ENCODE results near the gene CYB5R4. TPM values are rescaled to one million over a fixed set of nuclear protein-coding genes. Genes with fewer than 3 reads are reported as not detected.

The CYB5R4 gene
- total RNA-seq, 1 experiment from 2014 or later, result 24.0 TPM

- Histone ChIP-seq H3K4me3 (replicated peaks in 1 of 2; ENCODE audit: low read depth in 1 of 2, low read length in 2 of 2) (no peak overlapping the region), H3K9me2 (ENCODE audit: insufficient read depth) (no peaks in the 10 kb centered on the region), H3K27ac (ENCODE audit: low read depth, low read length) (no peak overlapping the region), H3K4me2 (ENCODE audit: low read length) (no peak overlapping the region), H3K9ac (ENCODE audit: low read length) (no peak overlapping the region), H3K36me3 (ENCODE audit: control insufficient read depth in 1 of 2, insufficient read depth in 2 of 2, low read length in 2 of 2) (no peaks in the 10 kb centered on the region), H3K9me3 (ENCODE audit: control insufficient read depth in 1 of 2, insufficient read depth in 1 of 2, low read depth in 1 of 2, low read length in 2 of 2) (no peaks in the 10 kb centered on the region), H3K4me1 (ENCODE audit: control insufficient read depth in 1 of 2, insufficient read depth in 2 of 2, low read length in 2 of 2) (no peaks in the 10 kb centered on the region), H3K27me3 (ENCODE audit: insufficient read depth, low read length) (no peaks in the 10 kb centered on the region), H2AFZ (ENCODE audit: low read depth, low read length, poor library complexity, severe bottlenecking) (no peak overlapping the region), H4K20me1 (ENCODE audit: insufficient read depth) (no peaks in the 10 kb centered on the region), H3K79me2 (ENCODE audit: insufficient read depth, low read length) (no peaks in the 10 kb centered on the region)
- CTCF ChIA-PET, result no interaction called here
- intact Hi-C loops (cut with micrococcal nuclease), result no loop called here
- no peak for TF ChIP-seq CTCF (IDR thresholded peaks at IDR 0.05 in 2 of 3, conservative IDR thresholded peaks at IDR 0.05 in 1 of 3; ENCODE audit: borderline replicate concordance in 1 of 3, insufficient read depth in 1 of 3, low read depth in 2 of 3, low read length in 2 of 3)
- no peak for TF ChIP-seq CEBPB (IDR thresholded peaks at IDR 0.05; ENCODE audit: low read depth)
- TF ChIP-seq JUND (IDR thresholded peaks at IDR 0.05), result no peak
- no peak for TF ChIP-seq RAD21 (IDR thresholded peaks at IDR 0.05; ENCODE audit: low read depth)
- no peak for TF ChIP-seq YY1 (IDR thresholded peaks at IDR 0.05; ENCODE audit: extremely low read depth, insufficient replicate concordance, low read depth, low read length)
- TF ChIP-seq ZFX (IDR thresholded peaks at IDR 0.05), result no peak
- no peak for TF ChIP-seq SRF (IDR thresholded peaks at IDR 0.05; ENCODE audit: low read depth)
- no peak for TF ChIP-seq ZBTB33 (IDR thresholded peaks at IDR 0.05; ENCODE audit: extremely low read depth, insufficient replicate concordance, low read length)
- TF ChIP-seq ZNF274 (IDR thresholded peaks at IDR 0.05; ENCODE audit: low read depth, low read length), result no peak
- TF ChIP-seq REST (IDR thresholded peaks at IDR 0.05; ENCODE audit: low read depth), result no peak
- no peak for TF ChIP-seq FOSL1 (IDR thresholded peaks at IDR 0.05; ENCODE audit: low read depth)
- TF ChIP-seq ATF3 (IDR thresholded peaks at IDR 0.05), result no peak
- ATAC-seq (no peak), DNase-seq (ENCODE audit: low read depth, low spot score) (no peak)
- BruUV-seq (replicated peaks), result no TSS peak
- POLR2A ChIA-PET, result no interaction called here
- RAD21 ChIA-PET (ENCODE audit: low non-redundant PET in 1 of 2, low total read pairs in 2 of 2, uncharacterized antibody in 2 of 2, unreplicated experiment in 2 of 2), result no interaction called here
These were observed 107.0 kb downstream of the CYB5R4 start for GRCh38 chr6:83966539-83966938.

Measured in HCT116 (cell line).